Measurements from ENCODE around the gene UBD.

GRCh38 chr6:29547573-29547972 lies 12.0 kb downstream of the UBD start:
- no peak for TF ChIP-seq CTCF (IDR thresholded peaks at IDR 0.05)
- TF ChIP-seq TP53 (CRISPR knock-in tag; IDR thresholded peaks at IDR 0.05): no peak
- no peak for TF ChIP-seq POLR2A (IDR thresholded peaks at IDR 0.05; ENCODE audit: low read length)
- no peak for TF ChIP-seq BCL3 (IDR thresholded peaks at IDR 0.05)
- TF ChIP-seq RFX5 (IDR thresholded peaks at IDR 0.05): no peak
- no peak for TF ChIP-seq BHLHE40 (IDR thresholded peaks at IDR 0.05; ENCODE audit: low read depth, low read length)
- no peak for TF ChIP-seq ZFP36 (IDR thresholded peaks at IDR 0.05; ENCODE audit: borderline replicate concordance, partially characterized antibody)
- no peak for TF ChIP-seq E2F6 (IDR thresholded peaks at IDR 0.05; ENCODE audit: borderline replicate concordance, low read depth)
- TF ChIP-seq HOXA7 (CRISPR knock-in tag; IDR thresholded peaks at IDR 0.05): no peak
- no peak for TF ChIP-seq MAX (IDR thresholded peaks at IDR 0.05)
- TF ChIP-seq SMC3 (IDR thresholded peaks at IDR 0.05): no peak
- TF ChIP-seq HMGXB4 (CRISPR knock-in tag; IDR thresholded peaks at IDR 0.05; ENCODE audit: borderline replicate concordance): no peak
- TF ChIP-seq CBX2 (IDR thresholded peaks at IDR 0.05; ENCODE audit: borderline replicate concordance, low read depth): no peak

Measured in A549 (cell line).